Adrenal gland (tissue), 19 donors: ENCODE data around the gene COL6A3. TPM values are rescaled to one million over a fixed set of nuclear protein-coding genes. Genes with fewer than 3 reads are reported as not detected.

Experiments used
- DNase-seq, 7 donors: peaks; one replicate each; pipeline ENCODE4 v3.0.0-alpha.2; 2019 to 2020
- H3K27ac ChIP-seq, 5 donors: fragments of 200-600 bp; sonication (generic) in 4 of 5; 1 replicate in 3 of 5; 2 replicates in 2 of 5; pipeline versions ENCODE4 v1.5.1 to v1.8.0; 2016 to 2020; ENCODE audit warnings: mild to moderate bottlenecking in 1 of 5
- H3K27me3 ChIP-seq: fragments of 200-600 bp; 2 replicates; pipeline ENCODE4 v1.8.0; 2021
- H3K36me3 ChIP-seq, 2 donors: fragments of 200-600 bp; replicated peaks in 1 of 2; 1 replicate in 1 of 2; 2 replicates in 1 of 2; pipeline versions ENCODE4 v1.5.1 to v1.8.0; 2018 to 2022
- H3K4me1 ChIP-seq, 2 donors: fragments of 200-600 bp; replicated peaks in 1 of 2; 1 replicate in 1 of 2; 2 replicates in 1 of 2; pipeline versions ENCODE4 v1.5.1 to v1.8.0; 2018 to 2021
- H3K4me3 ChIP-seq, 4 donors: fragments of 200-600 bp; sonication (generic) in 3 of 4; one replicate each; pipeline ENCODE4 v1.5.1; 2016 to 2018
- H3K9me3 ChIP-seq, 3 donors: fragments of 200-600 bp; sonication (generic) in 1 of 3; replicated peaks in 1 of 3; 1 replicate in 2 of 3; 2 replicates in 1 of 3; pipeline versions ENCODE4 v1.5.1 to v1.8.0; 2016 to 2021
- POLR2A ChIP-seq, 2 donors: fragments of 450-650 bp; IDR thresholded peaks; one replicate each; pipeline ENCODE4 v1.6.1; 2017; ENCODE audit warnings: antibody characterized with exemption in 2 of 2, mild to moderate bottlenecking in 2 of 2, moderate library complexity in 1 of 2
- WGBS, 4 donors: extraction: QIAGEN DNeasy Blood & Tissue Kit in 2 of 4; methylation state at CpG; one replicate each; pipeline versions ENCODE4 v1.1.5 to v1.1.7; 2013 to 2017; 5-methylcytosine and 5-hydroxymethylcytosine counted together
- intact Hi-C, 2 donors: fragments of 100-400 bp; cut with DNase I; formaldehyde crosslinking; loops; one replicate each; pipeline versions ENCODE4 v1.14.1 to v1.15.0; 2022 to 2023
- long read RNA-seq, 10 donors: library from polyadenylated mRNA in 3 of 10; unstranded in 2 of 10; stranded (forward) in 1 of 10; transcript quantifications; one replicate each; pipeline ENCODE4 v2.0.0 and lab custom pipeline, GENCODE V29; 2021 to 2026
- polyA plus RNA-seq, 3 donors: library from polyadenylated mRNA; stranded (reverse); fragments of 200-250 nt in 2 of 3; fragments of 350-450 nt in 1 of 3; fragmentation: Illumina TruSeq in 1 of 3; extraction: RNeasy Lipid Tissue Mini Kit (QIAGEN cat#74804) in 1 of 3; gene quantifications; one replicate each; pipeline ENCODE4 v1.2.3, GENCODE V29; 2013 to 2014
- total RNA-seq, 9 donors: library from RNA; depleted of rRNA in 4 of 9; stranded (reverse); fragments of >200 nt in 4 of 9; fragments of 120-200 nt in 1 of 9; fragmentation: NEBNext Ultra II Directional in 1 of 9; extraction: Animal tissue kit (Norgen Biotek cat#: 25700) in 1 of 9; gene quantifications; one replicate each; pipeline versions ENCODE4 v1.1.0 to v1.2.4, GENCODE V29; 2013 to 2023
- TF ChIP-seq, protein P1 (sequence below), 6 experiments: fragments of 450-650 bp in 4 of 6; fragments of 200-600 bp in 2 of 6; sonication (generic) in 1 of 6; IDR thresholded peaks; 1 replicate in 5 of 6; 2 replicates in 1 of 6; pipeline versions ENCODE4 v1.5.1 to v1.8.0; 2016 to 2021; ENCODE audit warnings: antibody characterized with exemption in 6 of 6, mild to moderate bottlenecking in 2 of 6, moderate library complexity in 1 of 6
- donor health status: healthy with polysubstance abuse.
- donor health status: Bipolar disorder and iron deficiency.
- donor health status: DM: yes; HTN: yes; CAD: no.
- donor health status: DM: no; HTN: no; CAD: no.
- donor health status: DM: no; HTN: no; CAD: no.
- donor health status: DM: yes; HTN: yes; CAD: no.

The COL6A3 gene, protein sequence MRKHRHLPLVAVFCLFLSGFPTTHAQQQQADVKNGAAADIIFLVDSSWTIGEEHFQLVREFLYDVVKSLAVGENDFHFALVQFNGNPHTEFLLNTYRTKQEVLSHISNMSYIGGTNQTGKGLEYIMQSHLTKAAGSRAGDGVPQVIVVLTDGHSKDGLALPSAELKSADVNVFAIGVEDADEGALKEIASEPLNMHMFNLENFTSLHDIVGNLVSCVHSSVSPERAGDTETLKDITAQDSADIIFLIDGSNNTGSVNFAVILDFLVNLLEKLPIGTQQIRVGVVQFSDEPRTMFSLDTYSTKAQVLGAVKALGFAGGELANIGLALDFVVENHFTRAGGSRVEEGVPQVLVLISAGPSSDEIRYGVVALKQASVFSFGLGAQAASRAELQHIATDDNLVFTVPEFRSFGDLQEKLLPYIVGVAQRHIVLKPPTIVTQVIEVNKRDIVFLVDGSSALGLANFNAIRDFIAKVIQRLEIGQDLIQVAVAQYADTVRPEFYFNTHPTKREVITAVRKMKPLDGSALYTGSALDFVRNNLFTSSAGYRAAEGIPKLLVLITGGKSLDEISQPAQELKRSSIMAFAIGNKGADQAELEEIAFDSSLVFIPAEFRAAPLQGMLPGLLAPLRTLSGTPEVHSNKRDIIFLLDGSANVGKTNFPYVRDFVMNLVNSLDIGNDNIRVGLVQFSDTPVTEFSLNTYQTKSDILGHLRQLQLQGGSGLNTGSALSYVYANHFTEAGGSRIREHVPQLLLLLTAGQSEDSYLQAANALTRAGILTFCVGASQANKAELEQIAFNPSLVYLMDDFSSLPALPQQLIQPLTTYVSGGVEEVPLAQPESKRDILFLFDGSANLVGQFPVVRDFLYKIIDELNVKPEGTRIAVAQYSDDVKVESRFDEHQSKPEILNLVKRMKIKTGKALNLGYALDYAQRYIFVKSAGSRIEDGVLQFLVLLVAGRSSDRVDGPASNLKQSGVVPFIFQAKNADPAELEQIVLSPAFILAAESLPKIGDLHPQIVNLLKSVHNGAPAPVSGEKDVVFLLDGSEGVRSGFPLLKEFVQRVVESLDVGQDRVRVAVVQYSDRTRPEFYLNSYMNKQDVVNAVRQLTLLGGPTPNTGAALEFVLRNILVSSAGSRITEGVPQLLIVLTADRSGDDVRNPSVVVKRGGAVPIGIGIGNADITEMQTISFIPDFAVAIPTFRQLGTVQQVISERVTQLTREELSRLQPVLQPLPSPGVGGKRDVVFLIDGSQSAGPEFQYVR (N-terminal part only)
- 10 to 100 TPM; 17.8 to 69.4 (median 45.3) TPM for total RNA-seq
- polyA plus RNA-seq = 10 to 100 TPM; 15.5 to 22.4 (median 19.7) TPM
- long read RNA-seq, donor 1 = 0 reads
- long read RNA-seq, donor 2, partial matches to known transcripts = 7 of 7 reads
- long read RNA-seq, donor 2, other reads (novel, unspliced or antisense) = 0 of 7 reads
- long read RNA-seq, donor 3 = 0 reads
- long read RNA-seq, donor 4 = 0 reads
- long read RNA-seq, donor 5, partial matches to known transcripts = 17 of 20 reads
- long read RNA-seq, donor 5, other reads (novel, unspliced or antisense) = 1 of 20 reads
- long read RNA-seq, donor 6, partial matches to known transcripts = 4 of 5 reads
- long read RNA-seq, donor 6, other reads (novel, unspliced or antisense) = 1 of 5 reads
- long read RNA-seq, donor 7, full-length matches to known transcripts = 3 of 3 reads
- long read RNA-seq, donor 7, partial matches to known transcripts = 0 of 3 reads
- long read RNA-seq, donor 7, other reads (novel, unspliced or antisense) = 0 of 3 reads
- long read RNA-seq, donor 8 = 0 reads
- long read RNA-seq, donor 9, partial matches to known transcripts = 0 of 1 reads
- long read RNA-seq, donor 9, other reads (novel, unspliced or antisense) = 0 of 1 reads
- long read RNA-seq, donor 10, partial matches to known transcripts = 6 of 7 reads
- long read RNA-seq, donor 10, other reads (novel, unspliced or antisense) = 0 of 7 reads

DNA sequence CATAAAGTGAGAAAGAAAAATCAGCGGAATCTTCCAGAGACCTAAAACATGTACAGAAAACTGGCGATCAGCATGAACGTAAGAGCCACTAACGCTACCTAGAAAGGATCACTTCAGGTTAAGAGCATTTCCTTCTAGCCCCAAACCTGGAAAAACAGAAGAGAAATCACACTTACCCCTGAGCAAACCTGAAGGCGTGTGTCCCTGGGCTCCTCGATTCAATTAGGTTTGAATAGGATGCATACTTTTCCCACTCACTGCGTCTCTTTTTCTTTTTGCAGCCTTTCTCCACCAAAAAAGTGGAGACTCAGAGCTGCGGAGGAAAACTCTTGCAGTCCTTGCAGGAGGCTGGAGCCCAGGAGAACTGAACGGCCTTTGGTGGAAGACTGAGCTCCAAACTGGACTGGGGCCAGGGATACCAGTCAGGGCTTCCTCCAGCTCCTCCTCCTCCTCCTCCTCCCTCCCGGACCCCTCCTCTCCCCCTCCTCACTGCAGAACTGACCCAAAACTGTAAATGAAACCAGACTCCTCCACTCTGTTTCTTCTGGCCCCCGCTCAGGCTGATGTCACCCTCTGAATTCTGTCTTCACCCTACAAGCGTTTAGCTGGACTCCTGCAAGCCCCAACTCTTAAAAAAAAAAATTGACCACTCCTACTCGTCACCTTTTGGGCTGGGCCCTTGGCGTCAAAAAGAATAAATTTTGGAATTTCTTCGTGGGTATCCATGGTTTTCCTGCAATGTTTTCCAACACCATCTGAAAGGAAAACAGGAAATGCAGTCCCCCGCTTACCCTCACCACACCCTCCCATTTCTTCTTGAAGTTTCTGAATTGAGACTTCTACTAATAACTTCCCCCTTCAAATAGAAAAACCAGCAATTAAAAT, at the start of gene COL6A3:
Gene COL6A3 (minus strand): TSS at position 388 of the 885 bp plus-strand sequence. CDS start 17,347 bp downstream, outside the sequence.
- Histone ChIP-seq H3K27ac (peak within 1 kb of the TSS in 2 of 5 donors; percentile 61 to 63), H3K36me3 (no peaks in the 10 kb centered on the region), H3K9me3 (no peaks in the 10 kb centered on the region), H3K4me3 (peak within 1 kb of the TSS in 1 of 4 donors; percentile 7), H3K4me1 (no peaks in the 10 kb centered on the region), H3K27me3 (peaks cover 8% of the 10 kb centered on the region)
- intact Hi-C loops = loop anchor here (5.0 kb wide), 2 partner anchors 257 to 262 kb away; no protein-coding TSS in a partner anchor
- 67 to 72% (median 68%) methylated on average over 15 of the region's 16 CpGs for WGBS, 4 donors
- peak in 4 of 7 donors; percentile 29 to 56 (median 35) for DNase-seq
- TF ChIP-seq POLR2A (IDR thresholded peaks at IDR 0.05) = no peak
- TF ChIP-seq, protein P1, sequence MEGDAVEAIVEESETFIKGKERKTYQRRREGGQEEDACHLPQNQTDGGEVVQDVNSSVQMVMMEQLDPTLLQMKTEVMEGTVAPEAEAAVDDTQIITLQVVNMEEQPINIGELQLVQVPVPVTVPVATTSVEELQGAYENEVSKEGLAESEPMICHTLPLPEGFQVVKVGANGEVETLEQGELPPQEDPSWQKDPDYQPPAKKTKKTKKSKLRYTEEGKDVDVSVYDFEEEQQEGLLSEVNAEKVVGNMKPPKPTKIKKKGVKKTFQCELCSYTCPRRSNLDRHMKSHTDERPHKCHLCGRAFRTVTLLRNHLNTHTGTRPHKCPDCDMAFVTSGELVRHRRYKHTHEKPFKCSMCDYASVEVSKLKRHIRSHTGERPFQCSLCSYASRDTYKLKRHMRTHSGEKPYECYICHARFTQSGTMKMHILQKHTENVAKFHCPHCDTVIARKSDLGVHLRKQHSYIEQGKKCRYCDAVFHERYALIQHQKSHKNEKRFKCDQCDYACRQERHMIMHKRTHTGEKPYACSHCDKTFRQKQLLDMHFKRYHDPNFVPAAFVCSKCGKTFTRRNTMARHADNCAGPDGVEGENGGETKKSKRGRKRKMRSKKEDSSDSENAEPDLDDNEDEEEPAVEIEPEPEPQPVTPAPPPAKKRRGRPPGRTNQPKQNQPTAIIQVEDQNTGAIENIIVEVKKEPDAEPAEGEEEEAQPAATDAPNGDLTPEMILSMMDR (IDR thresholded peaks at IDR 0.05) = no peak

DNA sequence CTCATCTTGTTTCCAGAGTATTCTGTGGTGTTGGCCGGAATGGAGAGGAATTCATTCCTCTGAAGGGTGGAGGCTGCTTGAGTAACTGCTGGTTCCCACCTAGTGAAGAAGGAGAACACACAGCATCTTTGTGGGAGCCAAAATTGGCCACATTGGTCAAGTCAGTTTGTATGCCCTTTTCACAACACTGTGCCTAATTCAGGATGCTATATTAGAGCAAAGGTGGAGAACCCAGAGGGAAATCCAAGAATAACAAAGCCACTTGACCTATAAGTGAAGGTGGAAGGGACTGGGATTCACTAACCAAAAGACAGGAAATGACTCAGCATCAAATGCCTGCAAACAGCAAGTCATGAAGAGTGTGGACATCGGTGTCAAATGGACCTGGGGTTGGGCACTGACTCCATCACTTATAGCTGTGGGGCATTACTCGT, 45.8 kb upstream of the COL6A3 start:
- H3K27ac ChIP-seq = peak overlapping the region in 1 of 5 donors; percentile 53
- TF ChIP-seq, protein P1 (IDR thresholded peaks at IDR 0.05) = no peak
- TF ChIP-seq POLR2A (IDR thresholded peaks at IDR 0.05) = no peak
- WGBS, 4 donors = 73 to 79% (median 77%) methylated on average over 3 of the region's 3 CpGs

GRCh38 chr2:237459226-237459625, 45.3 kb upstream of the COL6A3 start:
- peak overlapping the region in 1 of 5 donors; percentile 53 for H3K27ac ChIP-seq
- DNase-seq = no peak
- H3K4me3 ChIP-seq = no peak overlapping the region
- H3K9me3 ChIP-seq = no peaks in the 10 kb centered on the region
- no peaks in the 10 kb centered on the region for H3K4me1 ChIP-seq
- WGBS, 4 donors = 65 to 86% (median 81%) methylated on average over 4 of the region's 4 CpGs
- no peaks in the 10 kb centered on the region for H3K27me3 ChIP-seq
- intact Hi-C loops = no loop called here
- no peaks in the 10 kb centered on the region for H3K36me3 ChIP-seq
- TF ChIP-seq POLR2A (IDR thresholded peaks at IDR 0.05) = no peak
- TF ChIP-seq, protein P1 (IDR thresholded peaks at IDR 0.05) = no peak

More for the DNA sequence above, 45.8 kb upstream of the COL6A3 start:
- H3K27me3 ChIP-seq = no peaks in the 10 kb centered on the region
- intact Hi-C loops = no loop called here
- no peaks in the 10 kb centered on the region for H3K9me3 ChIP-seq
- no peak for DNase-seq
- no peaks in the 10 kb centered on the region for H3K4me1 ChIP-seq
- no peaks in the 10 kb centered on the region for H3K36me3 ChIP-seq
- no peak overlapping the region for H3K4me3 ChIP-seq
